Uterus (tissue), 4 donors: ENCODE data around the gene STAM2. TPM values are rescaled to one million over a fixed set of nuclear protein-coding genes. Genes with fewer than 3 reads are reported as not detected.
"Not testable (repeated sequence)": the region's sequence is repeated elsewhere in the genome, so short reads cannot be mapped to it uniquely, and the experiment has no call there.

Experiments used
- DNase-seq, 2 donors: peaks; one replicate each; pipeline ENCODE4 v3.0.0-alpha.2; 2019 to 2020
- H3K27ac ChIP-seq, 2 donors: fragments of 200-600 bp; sonication (generic); 1 replicate in 1 of 2; 2 replicates in 1 of 2; pipeline ENCODE4 v1.5.1; 2016 to 2018
- H3K27me3 ChIP-seq, 2 donors: fragments of 200-600 bp; sonication (generic); one replicate each; pipeline ENCODE4 v1.5.1; 2018 to 2019; ENCODE audit warnings: control low read depth in 1 of 2
- H3K36me3 ChIP-seq, 2 donors: fragments of 200-600 bp; sonication (generic); one replicate each; pipeline ENCODE4 v1.5.1; 2019; ENCODE audit warnings: control low read depth in 1 of 2
- H3K4me1 ChIP-seq, 2 donors: fragments of 200-600 bp; sonication (generic); one replicate each; pipeline ENCODE4 v1.5.1; 2018 to 2019; ENCODE audit warnings: control low read depth in 1 of 2
- H3K4me3 ChIP-seq, 2 donors: fragments of 200-600 bp; sonication (generic); 1 replicate in 1 of 2; 2 replicates in 1 of 2; pipeline ENCODE4 v1.5.1; 2018 to 2019; ENCODE audit warnings: mild to moderate bottlenecking in 1 of 2
- H3K9me3 ChIP-seq, 2 donors: fragments of 200-600 bp; sonication (generic); one replicate each; pipeline ENCODE4 v1.5.1; 2019; ENCODE audit warnings: control low read depth in 1 of 2
- CTCF ChIP-seq, 4 experiments: fragments of 200-600 bp in 2 of 4; fragments of 450-650 bp in 2 of 4; sonication (generic) in 2 of 4; IDR thresholded peaks; one replicate each; pipeline ENCODE4 v1.5.1; 2016 to 2019; ENCODE audit warnings: antibody characterized with exemption in 4 of 4, mild to moderate bottlenecking in 2 of 4, moderate library complexity in 1 of 4
- POLR2A ChIP-seq, 2 donors: fragments of 450-650 bp; IDR thresholded peaks; one replicate each; pipeline ENCODE4 v1.6.1; 2016; ENCODE audit warnings: antibody characterized with exemption in 2 of 2, mild to moderate bottlenecking in 1 of 2, moderate library complexity in 1 of 2
- intact Hi-C: fragments of 100-400 bp; cut with DNase I; formaldehyde crosslinking; loops from one replicate; pipeline ENCODE4 v1.15.1; 2023; ENCODE audit warnings: low total_unique reads
- total RNA-seq, 4 donors: library from RNA; depleted of rRNA in 3 of 4; stranded (reverse); fragments of >200 nt in 3 of 4; gene quantifications; one replicate each; pipeline versions ENCODE4 v1.1.0 to v1.2.4, GENCODE V29; 2014 to 2023
- donor health status: DM: yes; HTN: yes; CAD: no.

Gene STAM2
- total RNA-seq, 4 donors from 2014 or later, result 30.0 to 83.0 (median 55.4) TPM

- no peaks in the 10 kb centered on the region for H3K36me3 ChIP-seq
- intact Hi-C loops, result no loop called here
- H3K4me3 ChIP-seq, result no peak overlapping the region
- H3K27me3 ChIP-seq, result no peaks in the 10 kb centered on the region
- TF ChIP-seq POLR2A (IDR thresholded peaks at IDR 0.05), result no peak
- TF ChIP-seq CTCF (IDR thresholded peaks at IDR 0.05), result no peak
- H3K27ac ChIP-seq, result no peak overlapping the region
- H3K4me1 ChIP-seq, result no peaks in the 10 kb centered on the region
- no peak for DNase-seq
- no peaks in the 10 kb centered on the region for H3K9me3 ChIP-seq
Observed at GRCh38 chr2:152092095-152092494, 83.5 kb downstream of the STAM2 start.

- intact Hi-C loops, H3K27me3 ChIP-seq, H3K36me3 ChIP-seq, H3K4me3 ChIP-seq, H3K9me3 ChIP-seq, DNase-seq, H3K27ac ChIP-seq, H3K4me1 ChIP-seq: not testable (repeated sequence)
Observed at GRCh38 chr2:152090726-152091125, 84.8 kb downstream of the STAM2 start.

- no peaks in the 10 kb centered on the region for H3K27me3 ChIP-seq
- no peaks in the 10 kb centered on the region for H3K4me1 ChIP-seq
- intact Hi-C loops, result no loop called here
- no peaks in the 10 kb centered on the region for H3K9me3 ChIP-seq
- no peaks in the 10 kb centered on the region for H3K36me3 ChIP-seq
- TF ChIP-seq CTCF (IDR thresholded peaks at IDR 0.05), result no peak
- no peak for TF ChIP-seq POLR2A (IDR thresholded peaks at IDR 0.05)
- DNase-seq, result no peak
- no peak overlapping the region for H3K4me3 ChIP-seq
- no peak overlapping the region for H3K27ac ChIP-seq
Observed at GRCh38 chr2:152089238-152089637, 86.3 kb downstream of the STAM2 start.

- Histone ChIP-seq H3K27ac (no peak overlapping the region), H3K36me3 (no peaks in the 10 kb centered on the region), H3K27me3 (no peaks in the 10 kb centered on the region), H3K9me3 (no peaks in the 10 kb centered on the region), H3K4me1 (no peaks in the 10 kb centered on the region), H3K4me3 (no peak overlapping the region)
- no peak for DNase-seq
- intact Hi-C loops, result no loop called here
- TF ChIP-seq CTCF (IDR thresholded peaks at IDR 0.05) (no peak), POLR2A (IDR thresholded peaks at IDR 0.05) (no peak)
Observed at GRCh38 chr2:152088006-152088405, 87.6 kb downstream of the STAM2 start.

GRCh38 chr2:152086231-152086630 lies 89.3 kb downstream of the STAM2 start:
- no peak for DNase-seq
- TF ChIP-seq CTCF (IDR thresholded peaks at IDR 0.05), result no peak
- no peak for TF ChIP-seq POLR2A (IDR thresholded peaks at IDR 0.05)
- Histone ChIP-seq H3K4me1 (no peaks in the 10 kb centered on the region), H3K27me3 (no peaks in the 10 kb centered on the region), H3K4me3 (no peak overlapping the region), H3K27ac (no peak overlapping the region), H3K36me3 (no peaks in the 10 kb centered on the region), H3K9me3 (no peaks in the 10 kb centered on the region)
- intact Hi-C loops, result no loop called here

- intact Hi-C loops, result no loop called here
- Histone ChIP-seq H3K4me1 (no peaks in the 10 kb centered on the region), H3K36me3 (no peaks in the 10 kb centered on the region), H3K4me3 (no peak overlapping the region), H3K27ac (no peak overlapping the region), H3K9me3 (no peaks in the 10 kb centered on the region), H3K27me3 (no peaks in the 10 kb centered on the region)
- TF ChIP-seq CTCF (IDR thresholded peaks at IDR 0.05), result no peak
- TF ChIP-seq POLR2A (IDR thresholded peaks at IDR 0.05), result no peak
- DNase-seq, result no peak
Observed at GRCh38 chr2:152084076-152084475, 91.5 kb downstream of the STAM2 start.
